CD4-positive, alpha-beta T cell treated with Interleukin-12 subunit alpha and Interleukin-12 subunit beta, for 1 hour (primary cell): ENCODE data around the gene ZNF823.
"Not testable (repeated sequence)": the region's sequence is repeated elsewhere in the genome, so short reads cannot be mapped to it uniquely, and the experiment has no call there.

ENCODE experiments used
- DNase-seq: peaks from one replicate; pipeline ENCODE4 v3.0.0-alpha.2; 2020

ZNF823 gene

DNA sequence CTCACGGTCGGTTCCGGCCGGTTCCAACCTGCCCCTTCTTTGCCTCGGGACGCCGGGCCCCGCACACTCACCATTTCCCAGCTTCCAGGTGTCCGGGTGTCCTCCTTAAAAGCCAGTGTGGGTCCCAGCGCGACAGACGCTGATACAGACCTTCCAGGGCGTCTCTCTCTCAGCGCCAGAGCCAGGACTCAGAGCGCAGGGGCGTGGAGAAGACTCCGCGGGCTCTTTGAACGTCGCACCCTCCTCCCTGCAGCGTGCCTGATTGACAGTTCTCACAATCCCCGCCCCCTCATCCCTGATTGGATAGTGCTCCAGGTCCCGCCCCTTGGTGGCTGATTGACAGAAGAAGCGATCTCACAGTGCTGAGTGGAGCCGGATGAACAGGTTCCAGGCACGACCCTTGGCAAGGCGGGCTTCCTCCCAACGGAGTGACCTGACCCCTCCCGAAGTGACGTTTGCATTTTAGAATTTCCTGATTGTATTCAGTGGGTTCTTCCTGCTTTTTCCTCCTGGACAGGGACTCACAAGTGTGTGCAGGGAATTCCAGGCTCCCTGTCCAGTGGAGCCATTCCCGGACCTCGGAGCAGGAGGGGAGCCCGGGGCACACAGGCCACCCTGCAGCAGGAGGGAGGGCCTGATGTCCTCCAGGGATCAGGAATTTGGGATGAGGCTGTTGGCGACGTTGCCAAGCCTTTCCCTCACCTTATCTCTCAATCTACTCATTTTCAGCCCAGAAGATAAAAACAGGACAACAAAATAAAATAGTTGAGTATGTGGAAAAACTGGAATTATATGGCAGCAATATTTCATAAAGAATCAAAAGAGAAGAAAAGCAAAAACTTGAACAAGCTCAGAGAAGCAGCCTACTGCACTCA lies at the start of gene ZNF823:
Gene ZNF823 (minus strand): TSS at position 201 of the 875 bp plus-strand sequence. CDS start 127 bp downstream, at position 74.
- DNase-seq, result peak; percentile 98

DNA sequence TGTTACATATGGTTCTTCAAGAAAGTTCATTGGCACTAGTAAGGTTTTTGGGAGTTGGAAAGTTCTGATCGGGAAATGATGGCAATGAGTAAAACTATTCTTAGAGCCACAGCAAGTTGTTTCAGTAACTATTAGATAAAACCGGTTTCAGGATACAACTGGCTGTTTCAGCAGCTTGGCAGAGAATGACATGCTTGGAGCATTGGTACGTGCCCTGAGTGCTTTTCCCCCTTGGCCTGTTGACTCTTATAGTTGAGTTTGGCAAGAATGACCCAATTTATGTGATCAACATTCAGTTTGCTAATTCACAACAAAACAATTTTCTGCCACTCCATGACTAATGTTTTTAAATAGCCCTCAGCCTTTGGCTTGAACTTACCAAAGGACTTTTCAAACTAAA lies 48.8 kb upstream of the ZNF823 start:
- no peak for DNase-seq

DNA sequence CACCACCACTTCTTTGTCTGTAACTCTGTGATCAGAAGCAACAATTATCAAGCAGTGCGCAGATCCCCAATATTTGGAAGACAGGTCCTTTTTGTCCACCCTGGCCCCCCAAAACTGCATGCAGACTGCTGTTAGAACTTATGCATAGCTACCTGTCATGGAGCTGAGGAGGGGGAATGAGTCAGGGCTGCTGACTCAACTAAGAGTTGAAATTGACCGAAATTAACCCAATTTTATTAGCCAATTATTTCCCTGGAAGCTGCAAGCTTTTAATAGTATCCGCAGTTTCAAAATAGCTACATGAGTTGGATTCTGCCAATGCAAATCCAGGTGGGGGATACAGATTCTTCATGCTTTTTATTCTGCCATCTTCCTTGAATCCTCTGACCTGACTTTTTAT lies 45.6 kb upstream of the ZNF823 start:
- no peak for DNase-seq

DNA sequence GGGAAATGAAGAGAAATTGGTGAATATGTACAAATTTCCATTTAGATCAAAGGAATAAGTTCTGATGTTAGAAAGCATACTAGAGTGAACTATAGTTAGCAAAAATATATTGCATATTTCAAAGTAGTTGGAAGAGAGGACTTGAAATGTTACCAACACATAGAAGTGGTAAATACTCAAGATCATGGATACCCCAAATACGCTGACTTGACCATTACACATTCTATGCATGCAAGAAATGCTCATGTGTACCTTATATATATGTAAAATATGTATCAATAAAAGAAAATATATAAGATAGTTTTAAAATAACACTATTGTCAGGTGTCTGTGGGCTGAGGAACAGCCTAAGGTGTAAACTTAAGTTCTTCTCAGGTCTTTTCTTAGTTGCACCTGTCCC lies 45.0 kb upstream of the ZNF823 start:
- no peak for DNase-seq

DNA sequence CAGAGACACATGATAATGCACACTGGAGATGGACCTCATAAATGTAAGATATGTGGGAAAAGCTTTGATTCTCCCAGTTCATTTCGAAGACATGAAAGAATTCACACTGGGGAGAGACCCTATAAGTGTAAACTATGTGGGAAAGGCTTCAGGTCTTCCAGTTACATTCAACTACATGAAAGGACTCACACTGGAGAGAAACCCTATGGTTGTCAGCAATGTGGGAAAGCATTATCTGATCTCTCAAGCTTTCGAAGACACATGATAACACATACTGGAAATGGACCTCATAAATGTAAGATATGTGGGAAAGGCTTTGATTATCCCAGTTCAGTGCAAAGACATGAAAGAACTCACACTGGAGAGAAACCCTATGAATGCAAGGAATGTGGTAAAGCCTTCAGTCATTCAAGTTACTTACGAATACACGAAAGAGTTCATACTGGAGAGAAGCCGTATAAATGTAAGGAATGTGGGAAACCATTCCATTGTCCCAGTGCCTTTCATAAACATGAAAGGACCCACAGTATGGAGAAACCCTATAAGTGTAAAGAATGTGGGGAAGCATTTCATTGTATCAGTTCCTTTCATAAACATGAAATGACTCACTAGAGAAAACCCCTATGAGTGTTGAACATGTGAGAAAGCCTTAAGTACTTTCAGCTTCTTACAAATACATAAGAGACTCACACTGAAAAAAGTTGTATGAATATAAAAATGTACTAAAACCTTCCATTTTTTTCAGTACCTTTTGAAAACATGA lies 42.7 kb upstream of the ZNF823 start:
- no peak for DNase-seq

DNA sequence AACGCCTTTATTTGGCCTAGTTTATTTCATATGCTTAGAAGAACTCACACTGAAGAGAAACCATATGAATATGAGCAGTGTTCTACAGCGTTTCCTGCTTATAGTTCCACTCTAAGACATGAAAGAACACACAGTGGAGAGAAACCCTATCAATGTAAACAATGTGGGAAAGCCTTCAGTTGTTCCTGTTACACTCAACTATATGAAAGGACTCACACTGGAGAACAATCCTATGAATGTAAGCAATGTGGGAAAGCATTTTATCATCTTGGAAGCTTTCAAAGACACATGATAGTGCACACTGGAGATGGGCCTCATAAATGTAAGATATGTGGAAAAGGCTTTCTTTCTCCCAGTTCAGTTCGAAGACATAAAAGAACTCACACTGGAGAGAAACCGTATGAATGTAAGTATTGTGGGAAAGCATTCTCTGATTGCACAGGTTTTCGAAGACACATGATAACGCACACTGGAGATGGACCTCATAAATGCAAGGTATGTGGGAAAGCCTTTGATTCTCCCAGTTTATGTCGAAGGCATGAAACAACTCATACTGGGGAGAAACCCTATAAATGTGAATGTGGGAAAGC lies 41.8 kb upstream of the ZNF823 start:
- DNase-seq, result no peak

DNA sequence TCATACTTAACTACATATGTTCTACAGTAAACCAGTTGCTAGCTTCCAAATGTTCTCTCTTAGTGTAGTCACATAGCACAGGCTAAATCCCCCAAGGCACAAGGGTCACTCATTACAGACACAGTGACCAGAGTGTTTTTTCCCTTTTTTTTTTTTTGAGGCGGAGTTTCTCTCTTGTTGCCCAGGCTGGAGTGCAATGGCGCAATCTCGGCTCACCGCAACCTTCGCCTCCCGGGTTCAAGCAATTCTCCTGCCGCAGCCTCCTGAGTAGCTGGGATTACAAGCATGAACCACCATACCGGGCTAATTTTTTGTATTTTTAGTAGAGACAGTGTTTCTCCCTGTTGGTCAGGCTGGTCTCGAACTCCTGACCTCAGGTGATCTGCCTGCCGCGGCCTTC lies 37.9 kb upstream of the ZNF823 start:
- DNase-seq, result not testable (repeated sequence)

DNA sequence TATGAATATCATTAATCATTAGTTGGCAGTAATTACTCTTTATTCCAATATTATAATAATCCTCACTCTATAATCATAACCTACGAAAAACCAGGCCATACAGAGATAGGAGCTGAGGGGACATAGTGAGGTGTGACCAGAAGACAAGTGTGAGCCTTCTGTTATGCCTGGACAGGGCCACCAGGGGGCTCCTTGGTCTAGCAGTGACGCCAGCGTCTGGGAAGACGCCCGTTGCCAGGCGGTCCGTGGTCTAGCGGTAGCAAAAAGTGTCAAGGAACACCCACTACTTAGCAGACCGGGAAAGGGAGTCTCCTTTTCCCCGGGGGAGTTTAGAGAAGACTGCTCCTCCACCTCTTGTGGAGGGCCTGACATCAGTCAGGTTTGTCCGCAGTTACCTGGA lies 32.8 kb upstream of the ZNF823 start:
- DNase-seq, result not testable (repeated sequence)

DNA sequence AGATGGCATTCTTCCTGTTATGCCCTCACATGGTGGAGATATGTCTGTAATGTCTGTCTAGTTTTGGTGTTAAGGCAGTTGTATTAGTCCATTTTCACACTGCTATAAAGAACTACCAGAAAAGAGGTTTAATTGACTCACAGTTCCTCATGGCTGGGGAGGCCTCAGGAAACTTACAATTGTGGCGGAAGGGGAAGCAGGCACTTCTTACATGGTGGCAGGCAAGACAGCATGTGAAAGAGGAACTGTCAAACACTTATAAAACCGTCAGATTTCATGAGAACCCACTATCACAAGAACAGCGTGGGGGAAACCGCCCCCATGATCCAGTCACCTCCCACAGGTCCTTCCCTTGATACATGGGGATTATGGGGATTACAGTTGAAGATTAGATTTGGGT lies 31.2 kb upstream of the ZNF823 start:
- no peak for DNase-seq

DNA sequence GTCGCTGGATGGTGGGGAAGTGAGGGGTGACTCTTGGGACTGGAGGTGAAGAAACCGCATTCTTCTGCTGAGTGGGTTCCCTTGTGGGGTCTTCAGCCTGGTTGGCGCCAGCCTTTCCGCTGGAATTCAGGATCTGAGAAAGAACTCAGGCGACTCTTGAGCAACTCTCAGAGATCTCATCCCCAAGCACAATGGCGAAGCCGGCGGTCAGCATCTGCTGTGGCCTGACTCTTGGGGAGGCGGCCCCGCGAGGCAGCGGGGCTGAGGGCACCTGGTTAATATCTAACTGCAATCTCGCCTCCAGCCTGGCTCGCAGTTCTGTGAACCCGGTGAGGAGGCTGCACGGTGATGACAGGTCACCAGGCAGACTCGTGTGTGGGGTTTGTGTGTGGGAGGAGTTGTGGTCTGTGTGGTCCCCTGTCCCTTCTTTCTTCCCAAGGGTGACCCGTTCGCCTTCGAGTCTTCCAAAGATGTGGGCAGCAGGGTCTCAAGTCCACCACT lies 28.9 kb upstream of the ZNF823 start:
- DNase-seq, result peak; percentile 12

DNA sequence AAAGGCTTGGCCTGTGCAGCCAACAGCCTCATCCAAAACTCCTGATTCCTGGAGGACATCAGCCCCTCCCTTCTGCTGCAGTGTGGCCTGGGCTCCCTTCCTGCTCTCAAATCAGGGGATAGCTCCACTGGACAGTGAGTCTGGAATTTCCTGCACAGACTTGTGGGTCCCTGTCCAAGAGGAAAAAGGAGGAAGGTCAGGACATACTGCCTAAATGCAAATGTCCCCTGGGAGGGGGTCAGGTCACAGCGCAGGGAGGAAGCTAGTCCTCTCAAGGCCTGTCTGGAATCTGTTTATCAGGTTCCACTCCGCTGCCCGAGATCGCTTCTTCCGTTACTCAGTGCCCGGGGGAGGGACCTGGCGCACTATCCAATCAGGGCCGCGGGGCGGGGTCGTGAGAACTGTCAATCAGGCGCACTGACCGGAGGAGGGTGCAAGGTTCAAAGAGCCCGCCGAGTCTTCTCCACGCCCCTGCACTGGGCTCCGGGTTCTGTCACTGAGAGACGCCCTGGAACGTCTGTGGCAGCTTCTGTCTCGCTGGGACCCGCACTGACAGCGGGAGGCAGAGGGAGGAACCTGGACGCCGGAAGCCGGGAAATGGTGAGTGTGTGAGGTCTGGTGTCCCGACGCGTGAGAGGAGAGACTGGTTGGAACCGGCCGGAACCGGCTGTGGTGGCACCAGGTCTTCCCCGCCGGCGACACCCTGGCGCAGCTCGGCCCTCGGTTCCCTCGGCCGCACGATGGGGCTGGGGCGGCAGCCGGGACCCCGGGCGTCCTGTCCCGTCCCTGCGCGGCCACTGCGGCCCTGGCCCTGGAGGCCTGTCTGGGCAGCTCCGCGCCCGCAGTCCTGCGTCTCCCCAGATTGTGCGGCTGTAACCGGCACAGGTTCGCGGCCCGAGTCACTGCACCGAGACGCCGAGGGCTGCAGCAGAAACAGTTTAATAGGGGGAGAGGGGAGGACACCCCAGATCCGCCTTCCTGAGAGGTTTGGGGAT lies 28.1 kb upstream of the ZNF823 start, which contains the start of gene ZNF441:
Gene ZNF441 (plus strand): TSS at position 404 of the 995 bp plus-strand sequence. CDS start 194 bp downstream, at position 598.
- peak; percentile 93 for DNase-seq

DNA sequence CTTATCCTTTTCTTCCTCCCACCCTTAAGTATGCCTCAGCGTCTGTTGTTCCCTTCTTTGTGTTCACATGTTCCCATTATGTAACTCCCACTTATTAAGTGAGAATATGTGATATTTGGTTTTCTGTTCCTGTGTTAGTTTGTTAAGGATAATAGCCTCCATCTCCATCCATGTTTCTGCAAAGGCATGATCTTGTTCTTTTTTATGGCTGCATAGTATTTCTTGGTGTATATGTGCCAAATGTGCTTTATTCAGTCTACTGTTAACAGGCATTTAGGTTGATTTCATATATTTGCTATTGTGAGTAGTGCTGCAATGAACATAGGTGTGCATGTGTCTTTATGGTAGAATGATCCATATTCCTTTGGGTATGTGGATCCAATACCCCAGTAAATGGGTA lies 24.9 kb upstream of the ZNF823 start:
- DNase-seq, result no peak

DNA sequence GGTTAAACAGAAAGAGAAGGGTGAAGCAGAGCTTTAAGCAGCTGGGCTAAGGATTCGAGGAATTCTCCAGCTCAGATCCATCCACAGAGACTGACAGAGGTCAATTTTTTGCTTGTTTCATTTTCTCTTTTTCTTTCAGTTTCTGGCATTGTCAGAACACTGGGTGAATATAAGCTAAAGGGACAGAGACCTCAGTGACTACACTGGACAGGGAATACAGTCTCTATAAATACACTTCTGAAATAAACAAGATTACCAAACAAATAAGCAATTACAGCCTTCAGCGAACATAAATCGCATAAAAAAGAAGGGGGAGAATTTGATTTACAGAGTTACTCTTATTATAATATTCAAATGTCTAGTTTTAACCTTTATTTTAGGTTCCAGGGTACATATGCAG lies 24.4 kb upstream of the ZNF823 start:
- no peak for DNase-seq

DNA sequence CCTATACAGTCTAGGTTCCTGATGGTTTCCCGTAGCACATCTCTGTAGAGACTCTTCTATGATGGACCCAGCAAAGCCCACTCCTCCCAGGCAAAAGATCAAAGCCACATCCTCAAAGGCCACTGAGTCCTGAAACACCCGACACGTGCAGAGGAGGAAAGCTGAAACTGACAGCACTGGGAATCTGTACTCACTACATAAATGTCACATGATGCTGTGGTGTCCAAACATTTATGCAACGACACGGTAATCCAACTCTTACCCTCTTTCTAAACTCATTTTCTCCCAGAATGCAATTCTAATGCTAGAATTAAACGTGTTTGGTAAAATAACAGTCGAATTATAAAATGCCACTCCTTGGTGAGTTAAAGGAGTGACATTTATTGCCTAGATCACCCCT lies 21.1 kb upstream of the ZNF823 start:
- no peak for DNase-seq

DNA sequence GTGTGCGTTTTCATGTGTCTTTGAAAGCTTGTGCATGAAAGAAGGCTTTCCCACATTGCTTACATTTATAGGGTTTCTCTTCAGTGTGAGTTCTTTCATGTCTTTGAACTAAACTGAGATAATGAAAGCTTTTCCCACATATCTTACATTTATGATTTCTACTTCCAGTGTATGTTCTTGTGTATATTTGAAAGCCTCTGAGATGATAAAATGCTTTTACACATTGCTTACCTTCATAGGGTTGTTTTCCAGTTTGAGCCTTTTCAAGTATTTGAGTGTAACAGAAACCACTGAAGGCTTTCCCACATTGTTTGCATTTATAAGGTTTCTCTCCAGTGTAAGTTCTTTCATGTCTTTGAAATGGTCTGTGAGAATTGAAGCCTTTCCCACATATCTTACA lies 18.2 kb upstream of the ZNF823 start:
- no peak for DNase-seq

DNA sequence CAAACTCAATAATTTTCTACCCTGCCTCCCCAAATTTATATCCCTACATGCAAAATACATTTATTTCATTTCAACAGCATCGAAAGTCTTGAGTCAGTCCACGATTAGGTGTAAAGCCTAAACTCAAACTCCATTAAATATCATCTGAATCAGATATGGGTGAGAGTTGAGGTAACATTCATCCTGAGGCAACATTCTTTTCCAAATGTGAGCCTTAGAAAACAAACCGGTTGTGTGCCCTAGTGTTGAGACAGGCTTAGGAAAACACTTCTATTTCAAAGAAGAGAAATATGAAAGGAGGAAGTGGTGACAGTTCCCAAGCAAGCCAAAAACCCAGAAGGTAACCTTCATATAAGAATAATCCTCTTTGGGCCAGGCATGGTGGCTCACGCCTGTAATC lies 15.9 kb upstream of the ZNF823 start:
- DNase-seq, result no peak

DNA sequence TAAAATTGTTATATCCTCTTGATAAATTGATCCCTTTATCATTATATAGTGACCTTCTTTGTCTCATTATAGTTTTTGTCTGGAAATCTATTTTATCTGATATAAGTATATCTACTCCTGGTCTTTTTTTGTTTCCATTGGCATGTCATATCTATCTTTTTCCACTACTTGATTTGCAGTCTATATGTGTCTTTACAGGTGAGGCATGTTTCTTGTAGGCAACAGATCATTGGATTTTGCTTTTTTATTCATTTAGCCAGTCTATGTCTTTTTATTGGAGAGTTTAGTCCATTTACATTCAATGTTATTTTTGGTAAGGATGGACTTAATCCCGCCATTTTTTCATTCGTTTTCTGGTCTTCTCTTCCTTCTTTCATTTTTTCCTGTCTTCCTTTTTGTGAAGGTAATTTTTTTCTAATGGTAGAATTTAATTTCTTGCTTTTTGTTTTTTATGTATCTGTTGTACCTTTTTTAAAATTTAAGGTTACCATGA lies 13.5 kb upstream of the ZNF823 start:
- DNase-seq, result no peak

DNA sequence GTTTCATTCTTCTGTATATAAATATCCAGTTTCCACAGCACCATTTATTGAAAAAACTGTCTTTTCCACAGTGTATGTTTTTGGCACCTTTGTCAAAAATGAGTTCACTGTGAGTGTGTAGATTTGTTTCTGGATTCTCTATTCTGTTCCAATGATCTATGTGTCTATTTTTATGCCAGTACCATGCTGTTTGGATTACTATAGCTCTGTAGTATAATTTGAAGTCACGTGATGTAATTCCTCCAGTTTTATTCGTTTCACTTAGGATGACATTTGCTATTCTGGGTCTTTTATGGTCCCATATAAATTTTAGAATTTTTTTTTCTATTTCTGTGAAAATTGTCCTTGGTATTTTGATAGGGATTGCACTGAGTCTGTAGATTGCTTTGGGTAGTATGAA lies 11.0 kb upstream of the ZNF823 start:
- no peak for DNase-seq

DNA sequence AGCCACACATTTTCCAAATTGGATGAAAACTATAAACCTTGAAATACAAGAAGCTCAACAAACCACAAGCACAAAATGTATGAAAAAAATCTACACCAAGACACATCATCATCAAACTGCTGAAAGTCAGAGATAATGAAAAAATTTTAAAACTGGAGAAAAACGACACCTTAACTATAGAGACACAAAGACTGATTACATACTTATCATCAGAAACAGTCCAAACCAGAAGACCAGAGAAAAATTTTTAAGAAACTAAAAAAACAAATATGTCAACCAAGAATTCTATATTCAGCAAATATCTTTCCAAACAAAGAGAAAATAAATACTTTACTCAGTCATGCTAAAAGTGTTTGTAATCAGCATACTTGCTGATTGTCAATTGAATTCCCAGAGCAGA lies 8.5 kb upstream of the ZNF823 start:
- no peak for DNase-seq

DNA sequence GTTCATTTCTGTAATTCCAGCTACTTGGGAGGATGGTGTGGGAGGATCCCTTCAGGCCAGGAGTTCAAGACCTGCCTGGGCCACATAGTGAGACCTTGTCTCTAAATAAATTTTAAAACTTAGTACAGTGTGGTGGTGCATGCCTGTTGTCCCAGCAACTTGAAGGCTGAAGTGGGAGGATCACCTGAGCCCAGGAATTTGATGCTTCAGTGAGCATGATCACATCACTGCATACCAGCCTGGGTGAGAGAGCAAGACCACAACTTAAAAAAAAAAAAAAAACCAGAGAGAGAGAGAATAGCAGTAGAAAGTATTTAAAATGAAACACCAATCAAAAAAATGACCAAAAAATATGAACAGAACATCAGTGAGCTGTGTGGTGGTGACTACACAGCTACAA lies 7.1 kb upstream of the ZNF823 start:
- DNase-seq, result no peak

DNA sequence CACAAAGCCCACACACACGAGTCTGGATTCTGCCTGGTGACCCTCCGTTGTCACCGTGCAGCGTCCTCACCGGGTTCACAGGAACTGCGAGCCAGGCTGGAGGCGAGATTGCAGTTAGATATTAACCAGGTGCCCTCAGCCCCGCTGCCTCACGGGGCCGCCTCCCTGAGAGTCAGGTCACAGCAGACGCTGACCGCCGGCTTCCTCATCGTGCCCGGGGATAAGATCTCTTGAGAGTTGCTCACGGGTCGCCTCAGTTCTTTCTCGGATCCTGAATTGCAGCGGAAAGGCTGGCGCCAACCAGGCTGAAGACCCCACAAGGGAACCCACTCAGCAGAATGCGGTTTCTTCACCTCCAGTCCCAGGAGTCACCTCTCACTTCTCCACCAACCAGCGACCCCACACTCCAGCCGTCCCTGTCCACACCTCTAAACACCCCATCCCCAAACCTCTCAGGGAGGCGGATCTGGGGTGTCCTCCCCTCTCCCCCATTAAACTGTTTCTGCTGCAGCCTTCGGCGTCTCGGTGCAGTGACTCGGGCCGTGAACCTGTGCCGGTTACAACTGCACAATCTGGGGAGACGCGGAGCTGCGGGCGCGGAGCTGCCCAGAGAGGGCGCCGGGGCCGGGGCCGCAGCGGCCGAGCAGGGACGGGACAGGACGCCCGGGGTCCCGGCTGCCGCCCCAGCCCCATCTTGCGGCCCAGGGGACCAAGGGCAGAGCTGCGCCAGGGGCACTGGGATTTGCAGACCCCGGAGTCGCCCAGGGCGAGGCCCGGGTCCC lies 591 bp downstream of the ZNF823 start:
- DNase-seq, result peak; percentile 15
